Measurements from ENCODE around the gene IL34.

- TF ChIP-seq EP300 (IDR thresholded peaks at IDR 0.05) = no peak
- TF ChIP-seq POLR2A (IDR thresholded peaks at IDR 0.05) = no peak
Measured at GRCh38 chr16:70638814-70639792, 7.3 kb upstream of the IL34 start.

Measured in upper lobe of left lung (tissue), 4 donors.